Epithelial cell of umbilical artery (primary cell): ENCODE data around the gene MYLK4. TPM values are rescaled to one million over a fixed set of nuclear protein-coding genes. Genes with fewer than 3 reads are reported as not detected.

Experiments
- total RNA-seq: library from RNA; depleted of rRNA; stranded (reverse); fragments of >200 nt; gene quantifications from 2 replicates; pipeline ENCODE4 v1.2.3, GENCODE V29; 2014

The MYLK4 gene
- 0.15 and 0.32 TPM in 2 replicates for total RNA-seq

DNA sequence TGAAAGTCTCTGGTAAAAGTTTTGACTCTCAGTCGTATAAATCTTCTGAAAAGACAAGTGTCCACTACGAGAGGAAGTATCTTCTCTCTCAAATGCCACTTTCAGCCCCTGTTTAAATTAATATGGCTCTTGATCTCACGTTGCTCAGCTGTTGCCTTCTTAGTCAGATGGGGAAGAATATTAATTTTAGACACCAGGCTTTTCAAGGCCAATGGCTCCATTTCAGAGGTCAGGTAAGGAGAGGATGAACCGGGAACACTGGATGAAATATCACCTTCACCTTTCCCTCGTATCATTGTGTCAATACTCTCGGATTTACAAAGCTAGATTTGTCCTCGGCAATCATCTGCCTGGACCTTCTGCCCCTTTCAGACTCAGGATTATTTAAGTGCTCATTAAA lies at the start of gene MYLK4:
MYLK4 (minus strand) TSS at position 91 of the 400 bp plus-strand sequence. CDS start 1,628 bp downstream, outside the sequence.

DNA sequence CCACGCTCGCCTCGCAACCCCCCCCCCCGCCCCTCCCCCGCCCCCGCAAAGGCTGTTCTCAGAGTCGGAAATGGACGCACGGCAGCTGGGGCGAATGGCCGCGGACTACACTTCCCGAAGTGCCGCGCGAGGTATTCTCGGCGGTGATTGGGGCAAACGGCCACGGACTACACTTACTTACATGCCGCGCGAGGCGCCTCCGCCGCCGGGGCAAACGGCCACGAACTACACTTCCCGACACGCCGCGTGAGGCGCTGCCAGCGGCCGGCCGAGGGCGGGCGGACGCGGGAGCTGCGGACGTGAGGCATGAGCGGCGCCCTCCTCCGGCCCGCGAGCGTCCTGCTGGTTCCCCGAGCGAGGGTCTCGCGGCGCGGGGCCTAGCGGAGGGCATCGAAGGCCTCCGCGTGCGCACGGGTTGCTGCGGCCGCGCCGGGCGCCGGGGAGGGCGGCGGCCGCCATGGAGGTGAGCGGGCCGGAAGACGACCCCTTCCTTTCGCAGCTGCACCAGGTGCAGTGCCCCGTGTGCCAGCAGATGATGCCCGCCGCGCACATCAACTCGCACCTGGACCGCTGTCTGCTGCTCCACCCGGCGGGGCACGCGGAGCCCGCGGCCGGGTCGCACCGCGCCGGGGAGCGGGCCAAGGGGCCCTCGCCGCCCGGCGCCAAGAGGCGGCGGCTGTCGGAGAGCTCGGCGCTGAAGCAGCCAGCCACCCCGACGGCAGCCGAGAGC lies 14.6 kb upstream of the MYLK4 start, which contains the start of gene WRNIP1:
WRNIP1 (plus strand) TSS at position 228 of the 730 bp plus-strand sequence; CDS start at position 458, 230 bp downstream.

Other genes with a start within 250 kb of the MYLK4 start
- 62.4 and 75.4 TPM in 2 replicates for gene WRNIP1, start 14.5 kb upstream of the MYLK4 start, total RNA-seq
- 52.3 and 54.6 TPM in 2 replicates for gene SERPINB1, start 90.9 kb upstream of the MYLK4 start, total RNA-seq
- 68.4 and 137 TPM in 2 replicates for gene SERPINB9, start 152.4 kb upstream of the MYLK4 start, total RNA-seq
- gene SERPINB6, start 220.6 kb upstream of the MYLK4 start, total RNA-seq = 152 and 249 TPM in 2 replicates
- gene NQO2, start 249.0 kb upstream of the MYLK4 start, total RNA-seq = 14.0 and 30.2 TPM in 2 replicates